ENCODE results near the gene CD63. TPM values are rescaled to one million over a fixed set of nuclear protein-coding genes. Genes with fewer than 3 reads are reported as not detected.

The CD63 gene
- total and polyA plus RNA-seq, 9 of the 15 experiments (the other 6 are each of a cell fraction or from before 2014, with no cell fraction given), result 313 to 735 (median 433) TPM

GRCh38 chr12:55736780-55737580 is 8.2 kb upstream of the CD63 start (continued):
- TF ChIP-seq SP2 (IDR thresholded peaks at IDR 0.05; ENCODE audit: extremely low read depth, low read depth, low read length, poor library complexity, severe bottlenecking) (no peak), CTCFL (IDR thresholded peaks at IDR 0.05; ENCODE audit: borderline replicate concordance, insufficient read depth, low read depth, low read length, poor library complexity, severe bottlenecking) (peak; percentile 1), ZNF699 (CRISPR knock-in tag; IDR thresholded peaks at IDR 0.05; ENCODE audit: insufficient replicate concordance) (no peak), PPARD (CRISPR knock-in tag; IDR thresholded peaks at IDR 0.05) (no peak), GTF3C2 (IDR thresholded peaks at IDR 0.05; ENCODE audit: borderline replicate concordance, extremely low read depth, insufficient read length) (no peak), ZC3H4 (CRISPR knock-in tag; IDR thresholded peaks at IDR 0.05; ENCODE audit: borderline replicate concordance) (no peak), GABPA (tag; conservative IDR thresholded peaks at IDR 0.05; ENCODE audit: low read depth) (no peak), PHF8 (IDR thresholded peaks at IDR 0.05; ENCODE audit: borderline replicate concordance, low read length) (no peak), ATF1 (CRISPR knock-in tag; IDR thresholded peaks at IDR 0.05) (no peak), ATF1 (tag; IDR thresholded peaks at IDR 0.05) (no peak), MEF2A (IDR thresholded peaks at IDR 0.05; ENCODE audit: control insufficient read depth, low read depth, low read length) (no peak), ZNF41 (CRISPR knock-in tag; conservative IDR thresholded peaks at IDR 0.05) (no peak), SRSF9 (IDR thresholded peaks at IDR 0.05; ENCODE audit: borderline replicate concordance, low read depth, low read length) (no peak), MAX (CRISPR knock-in tag; IDR thresholded peaks at IDR 0.05) (peak; percentile 20; the same call in 1 of the 2 replicates), THRAP3 (IDR thresholded peaks at IDR 0.05; ENCODE audit: borderline replicate concordance) (no peak), TAF1 (IDR thresholded peaks at IDR 0.05; ENCODE audit: control insufficient read depth, extremely low read depth, insufficient read depth, low read length, severe bottlenecking) (no peak), LEF1 (IDR thresholded peaks at IDR 0.05) (no peak), MAFK (IDR thresholded peaks at IDR 0.05; ENCODE audit: low read length) (peak; percentile 70)

Data from K562 (cell line).